VCaP (cell line): Measurements from ENCODE around the gene PRODH.
"Not testable (repeated sequence)": the region's sequence is repeated elsewhere in the genome, so short reads cannot be mapped to it uniquely, and the experiment has no call there.

ENCODE experiments used
- H3K27ac ChIP-seq: fragments of 450-650 bp; 2 replicates; pipeline ENCODE4 v1.5.1; 2017
- CTCF ChIP-seq: fragments of 450-650 bp; conservative IDR thresholded peaks from 2 replicates; pipeline ENCODE4 v1.5.1; 2017; ENCODE audit warnings: mild to moderate bottlenecking, moderate library complexity

Gene PRODH

GRCh38 chr22:18962308-18962635, 26.2 kb upstream of the PRODH start:
- no peak overlapping the region for H3K27ac ChIP-seq
- no peak for TF ChIP-seq CTCF

GRCh38 chr22:18961632-18962307, 25.7 kb upstream of the PRODH start:
- H3K27ac ChIP-seq = not testable (repeated sequence)

- H3K27ac ChIP-seq = not testable (repeated sequence)
Measured at GRCh38 chr22:18961201-18961600, 25.1 kb upstream of the PRODH start.

GRCh38 chr22:18960166-18960820, 24.2 kb upstream of the PRODH start:
- H3K27ac ChIP-seq = not testable (repeated sequence)

GRCh38 chr22:18959741-18960140, 23.6 kb upstream of the PRODH start:
- H3K27ac ChIP-seq = not testable (repeated sequence)

- not testable (repeated sequence) for H3K27ac ChIP-seq
Measured at GRCh38 chr22:18959266-18959665, 23.2 kb upstream of the PRODH start.

- H3K27ac ChIP-seq = not testable (repeated sequence)
Measured at GRCh38 chr22:18958738-18959137, 22.6 kb upstream of the PRODH start.

- not testable (repeated sequence) for H3K27ac ChIP-seq
Measured at GRCh38 chr22:18958321-18958705, 22.2 kb upstream of the PRODH start.

GRCh38 chr22:18957621-18958320, 21.7 kb upstream of the PRODH start:
- not testable (repeated sequence) for H3K27ac ChIP-seq

GRCh38 chr22:18956956-18957355, 20.9 kb upstream of the PRODH start:
- H3K27ac ChIP-seq = not testable (repeated sequence)

GRCh38 chr22:18956121-18956895, 20.2 kb upstream of the PRODH start:
- H3K27ac ChIP-seq = not testable (repeated sequence)

GRCh38 chr22:18955696-18956095, 19.6 kb upstream of the PRODH start:
- no peak overlapping the region for H3K27ac ChIP-seq
- TF ChIP-seq CTCF = no peak

GRCh38 chr22:18954990-18955571, 19.0 kb upstream of the PRODH start:
- TF ChIP-seq CTCF = no peak
- H3K27ac ChIP-seq = no peak overlapping the region
